HepG2 (cell line): ENCODE measurements around the gene B3GNT7. TPM values are rescaled to one million over a fixed set of nuclear protein-coding genes. Genes with fewer than 3 reads are reported as not detected.

ENCODE experiments used
- ATAC-seq: fragments of 200-7000 bp; cut with Tn5 transposase; 3 replicates; pipeline ENCODE4 v1.9.1; 2020; ENCODE audit warnings: mild to moderate bottlenecking, moderate library complexity
- BruUV-seq: library from RNA; stranded (reverse); fragments of 400-500 nt; replicated peaks from 2 replicates; lab custom pipeline; 2021; lab: Mats Ljungman, UMichigan
- CTCF ChIA-PET: fragments of 300-600 bp; formaldehyde crosslinking; extraction: SDS; loops from one replicate; lab custom pipeline; 2021; ENCODE audit warnings: low total read pairs, inconsistent platforms, low intra/inter-chr PET ratio; lab: Yijun Ruan, JAX
- POLR2A ChIA-PET: fragments of 350-600 bp; sonication (Branson Sonifier 250); formaldehyde crosslinking; loops from one replicate; lab custom pipeline; 2020; ENCODE audit warnings: antibody characterized with exemption, inconsistent platforms; lab: Yijun Ruan, JAX
- DNase-seq: peaks from one replicate; pipeline ENCODE4 v3.0.0-alpha.2; 2015; ENCODE audit warnings: low spot score
- FAIRE-seq: peaks from 3 replicates; lab custom pipeline; 2011; peaks lifted over from hg19 to GRCh38; lab: Jason Lieb, UNC
- H2AFZ ChIP-seq: one replicate; pipeline ENCODE4 v1.6.1; 2011; ENCODE audit warnings: low read length, inconsistent platforms
- H3K27ac ChIP-seq: fragments of 300-600 bp; 3 replicates; pipeline ENCODE4 v1.8.0; 2011; ENCODE audit warnings: mixed run types, mild to moderate bottlenecking, mixed read lengths, low read length, inconsistent platforms; ENCODE audit not compliant: insufficient read depth; ENCODE audit errors: extremely low read length
- H3K27me3 ChIP-seq, 2 experiments: fragments of 200-600 bp in 1 of 2; 2 replicates in 1 of 2; 3 replicates in 1 of 2; pipeline versions ENCODE4 v1.6.0 to v1.8.0; 2011; ENCODE audit warnings: low read length in 2 of 2, mild to moderate bottlenecking in 2 of 2, moderate library complexity in 2 of 2, inconsistent platforms in 1 of 2; ENCODE audit not compliant: insufficient read depth in 2 of 2, control insufficient read depth in 1 of 2
- H3K36me3 ChIP-seq, 2 experiments: fragments of 200-600 bp in 1 of 2; replicated peaks in 1 of 2; 2 replicates in 1 of 2; 3 replicates in 1 of 2; pipeline versions ENCODE4 v1.5.1 to v1.8.0; 2011; ENCODE audit warnings: low read length in 2 of 2, inconsistent platforms in 1 of 2; ENCODE audit not compliant: insufficient read depth in 2 of 2, control insufficient read depth in 1 of 2
- H3K4me1 ChIP-seq: 2 replicates; pipeline ENCODE4 v1.5.1; 2012; ENCODE audit warnings: low read length, inconsistent platforms; ENCODE audit not compliant: insufficient read depth
- H3K4me2 ChIP-seq: 2 replicates; pipeline ENCODE4 v1.6.0; 2011; ENCODE audit warnings: low read depth, low read length, inconsistent platforms
- H3K4me3 ChIP-seq, 3 experiments: fragments of 200-600 bp in 1 of 3; sonication (generic), shearing (Covaris generic) in 1 of 3; replicated peaks in 1 of 3; 2 replicates each; pipeline ENCODE4 v1.5.1; 2011 to 2016; ENCODE audit warnings: low read length in 3 of 3, inconsistent platforms in 2 of 3, low read depth in 2 of 3, mild to moderate bottlenecking in 2 of 3, control low read depth in 1 of 3, mixed read lengths in 1 of 3; ENCODE audit not compliant: insufficient read depth in 1 of 3
- H3K79me2 ChIP-seq: one replicate; pipeline ENCODE4 v1.6.1; 2011; ENCODE audit warnings: low read length, inconsistent platforms; ENCODE audit not compliant: insufficient read depth
- H3K9ac ChIP-seq: 2 replicates; pipeline ENCODE4 v1.6.0; 2011; ENCODE audit warnings: mild to moderate bottlenecking, low read depth, low read length, inconsistent platforms; ENCODE audit not compliant: insufficient read depth
- H3K9me3 ChIP-seq: 2 replicates; pipeline ENCODE4 v1.5.1; 2012; ENCODE audit warnings: mild to moderate bottlenecking, low read length
- H4K20me1 ChIP-seq: 2 replicates; pipeline ENCODE4 v1.6.0; 2011; ENCODE audit warnings: inconsistent platforms, mild to moderate bottlenecking, low read length, moderate library complexity; ENCODE audit not compliant: insufficient read depth
- ARID5B ChIP-seq: IDR thresholded peaks from 2 replicates; pipeline ENCODE4 v1.4.0; 2020; ENCODE audit warnings: mild to moderate bottlenecking, missing genetic modification reagents
- CC2D1A ChIP-seq: sonication (generic); formaldehyde crosslinking; IDR thresholded peaks from 2 replicates; pipeline ENCODE4 v1.8.1; 2023; ENCODE audit warnings: mild to moderate bottlenecking, missing genetic modification reagents
- GFI1 ChIP-seq: sonication (generic); formaldehyde crosslinking; IDR thresholded peaks from 2 replicates; pipeline ENCODE4 v1.5.0; 2020; ENCODE audit warnings: missing genetic modification reagents, mild to moderate bottlenecking, borderline replicate concordance
- GLMP ChIP-seq: sonication (generic); formaldehyde crosslinking; IDR thresholded peaks from 2 replicates; pipeline ENCODE4 v1.9.0; 2021; ENCODE audit warnings: missing genetic modification reagents, mild to moderate bottlenecking, borderline replicate concordance
- IRF9 ChIP-seq: sonication (generic); formaldehyde crosslinking; IDR thresholded peaks from 2 replicates; pipeline ENCODE4 v1.8.0; 2022; ENCODE audit warnings: missing genetic modification reagents, mild to moderate bottlenecking, borderline replicate concordance
- MEIS1 ChIP-seq: sonication (generic); formaldehyde crosslinking; IDR thresholded peaks from 2 replicates; pipeline ENCODE4 v1.9.0; 2021; ENCODE audit warnings: mild to moderate bottlenecking, missing genetic modification reagents, moderate library complexity, borderline replicate concordance
- POLR2A ChIP-seq, 2 experiments: IDR thresholded peaks; 2 replicates each; pipeline ENCODE4 v1.6.1; 2011; ENCODE audit warnings: low read depth in 2 of 2, low read length in 2 of 2, mild to moderate bottlenecking in 1 of 2, moderate library complexity in 1 of 2; ENCODE audit not compliant: insufficient read depth in 1 of 2
- RBFOX2 ChIP-seq: fragments of 200-400 bp; formaldehyde crosslinking; IDR thresholded peaks from 2 replicates; pipeline ENCODE4 v1.6.1; 2017; ENCODE audit warnings: low read depth, mild to moderate bottlenecking, low read length
- RBM39 ChIP-seq: fragments of 200-400 bp; formaldehyde crosslinking; IDR thresholded peaks from one replicate; pipeline ENCODE4 v1.6.1; 2018; ENCODE audit warnings: antibody characterized with exemption, mild to moderate bottlenecking, low read depth, low read length; ENCODE audit not compliant: poor library complexity, severe bottlenecking
- SETDB1 ChIP-seq: sonication (generic); formaldehyde crosslinking; IDR thresholded peaks from 2 replicates; pipeline ENCODE4 v1.5.1; 2020; ENCODE audit warnings: missing genetic modification reagents, mild to moderate bottlenecking, borderline replicate concordance
- STAG1 ChIP-seq: sonication (generic); formaldehyde crosslinking; IDR thresholded peaks from 2 replicates; pipeline ENCODE4 v1.4.0; 2020; ENCODE audit warnings: missing genetic modification reagents
- XRCC5 ChIP-seq: fragments of 200-400 bp; formaldehyde crosslinking; optimal IDR thresholded peaks from 2 replicates; pipeline ENCODE3; 2017; ENCODE audit warnings: mild to moderate bottlenecking, low read length
- ZBTB8A ChIP-seq: sonication (generic); formaldehyde crosslinking; IDR thresholded peaks from 2 replicates; pipeline ENCODE4 v1.4.0; 2020; ENCODE audit warnings: mild to moderate bottlenecking, low read depth, missing genetic modification reagents, borderline replicate concordance
- ZNF430 ChIP-seq: sonication (generic); formaldehyde crosslinking; IDR thresholded peaks from 2 replicates; pipeline ENCODE4 v1.9.0; 2021; ENCODE audit warnings: mild to moderate bottlenecking, missing genetic modification reagents
- ZNF777 ChIP-seq: sonication (generic); formaldehyde crosslinking; IDR thresholded peaks from 2 replicates; pipeline ENCODE4 v1.4.0; 2020; ENCODE audit warnings: missing genetic modification reagents
- ZSCAN25 ChIP-seq: sonication (generic); formaldehyde crosslinking; IDR thresholded peaks from 2 replicates; pipeline ENCODE4 v1.8.0; 2022; ENCODE audit warnings: mild to moderate bottlenecking, missing genetic modification reagents
- WGBS: methylation state at CpG from one replicate; pipeline ENCODE4 v1.1.6; 2017; ENCODE audit warnings: low lambda C conversion rate; 5-methylcytosine and 5-hydroxymethylcytosine counted together
- in situ Hi-C: cut with HindIII; loops from 2 replicates; pipeline ENCODE4 v1.10.0; 2017; ENCODE audit warnings: low pct_unique_long_range_greater_than_20kb; ENCODE audit not compliant: extremely low pct_ligation_motif_present
- intact Hi-C: fragments of 100-400 bp; cut with micrococcal nuclease; formaldehyde crosslinking; loops from one replicate; pipeline ENCODE4 v1.10.0; 2022; ENCODE audit not compliant: unreplicated experiment
- polyA plus RNA-seq, 8 experiments: library from polyadenylated mRNA; depleted of rRNA in 3 of 8; stranded (reverse) in 7 of 8; unstranded in 1 of 8; fragments of >200 nt; fragmentation: Illumina TruSeq in 4 of 8; extraction: Trizol in 4 of 8; gene quantifications; 2 replicates each; pipeline versions ENCODE4 v1.2.1 to v1.2.3, GENCODE V29; 2011 to 2016; ENCODE audit warnings: low read depth in 4 of 8, missing spikeins in 1 of 8, mixed read lengths in 1 of 8; ENCODE audit not compliant: insufficient read depth in 1 of 8
- total RNA-seq, 5 experiments: library from RNA; depleted of rRNA; stranded (reverse); fragments of >200 nt; fragmentation: Illumina TruSeq; extraction: Trizol; gene quantifications; 2 replicates each; pipeline ENCODE4 v1.2.3, GENCODE V29; 2016; ENCODE audit warnings: low read depth in 1 of 5

B3GNT7 gene
- total and polyA plus RNA-seq, 2 of the 13 experiments (the other 11 are each of a cell fraction or from before 2014, with no cell fraction given): 0.04 to 0.24 TPM

GRCh38 chr2:231387904-231388724 lies 7.4 kb upstream of the B3GNT7 start:
- intact Hi-C loops: no loop called here
- BruUV-seq: no TSS peak
- Histone ChIP-seq H3K4me2 (peak overlapping the region; percentile 83), H3K36me3 (no peaks in the 10 kb centered on the region), H2AFZ (peak overlapping the region; percentile 22), H3K4me3 (peak overlapping the region; percentile 12 to 65 (median 43); a peak in 4 of 6 replicates), H3K79me2 (no peaks in the 10 kb centered on the region), H3K4me1 (peaks cover 30% of the 10 kb centered on the region), H3K27me3 (peaks cover 8 to 43% of the 10 kb centered on the region in 2 experiments; a peak in 4 of 5 replicates), H4K20me1 (no peaks in the 10 kb centered on the region), H3K9me3 (no peaks in the 10 kb centered on the region), H3K27ac (no peak overlapping the region), H3K9ac (peak overlapping the region; percentile 68)
- peak; percentile 89 for ATAC-seq
- WGBS: 32% methylated on average over 21 of the region's 26 CpGs
- ChIA-PET CTCF (no interaction called here), POLR2A (interaction anchor here (0.6 to 1.3 kb wide), 3 partner anchors 12 to 76 kb away, joined by 3 to 5 read pairs (median 4); partner anchors contain the start of gene NCL)
- peak; percentile 73 for DNase-seq
- in situ Hi-C loops: no loop called here
- peak; percentile 49 for FAIRE-seq
- peak; percentile 24; the same call in 1 of the 2 replicates for TF ChIP-seq STAG1 (CRISPR knock-in tag)
- TF ChIP-seq ZNF430 (CRISPR knock-in tag): peak; percentile 52; the same call in 1 of the 2 replicates
- no peak for TF ChIP-seq GLMP
- no peak for TF ChIP-seq SETDB1
- no peak for TF ChIP-seq CC2D1A
- peak; percentile 68 for TF ChIP-seq ZNF777 (CRISPR knock-in tag)
- TF ChIP-seq RBFOX2: peak; percentile 73
- peak in 1 of 2 experiments; percentile 63; a peak in 2 of 4 replicates for TF ChIP-seq POLR2A (IDR thresholded peaks at IDR 0.05; ENCODE audit: insufficient read depth in 1 of 2, low read depth in 2 of 2, low read length in 2 of 2)
- TF ChIP-seq RBM39: peak; percentile 19
- TF ChIP-seq ZSCAN25 (CRISPR knock-in tag): peak; percentile 38; the same call in 1 of the 2 replicates
- TF ChIP-seq ZBTB8A: no peak
- peak; percentile 91 for TF ChIP-seq XRCC5
- TF ChIP-seq ARID5B: peak; percentile 45; the same call in 1 of the 2 replicates
- TF ChIP-seq MEIS1 (CRISPR knock-in tag): peak; percentile 59; the same call in 1 of the 2 replicates
- 0 out of 2 replicates have a peak, but pooled peaks have one; percentile 30 for TF ChIP-seq IRF9 (CRISPR knock-in tag)
- no peak for TF ChIP-seq GFI1 (CRISPR knock-in tag)
